GM12892 (cell line): ENCODE data around the gene GDPGP1.

Experiments used
- POLR2A ChIP-seq: IDR thresholded peaks from 2 replicates; pipeline ENCODE4 v1.6.1; 2011; ENCODE audit warnings: low read depth, low read length, control low read depth
- TAF1 ChIP-seq: IDR thresholded peaks from 2 replicates; pipeline ENCODE4 v1.6.1; 2011; ENCODE audit warnings: low read depth, mild to moderate bottlenecking, control low read depth, low read length, borderline replicate concordance

DNA sequence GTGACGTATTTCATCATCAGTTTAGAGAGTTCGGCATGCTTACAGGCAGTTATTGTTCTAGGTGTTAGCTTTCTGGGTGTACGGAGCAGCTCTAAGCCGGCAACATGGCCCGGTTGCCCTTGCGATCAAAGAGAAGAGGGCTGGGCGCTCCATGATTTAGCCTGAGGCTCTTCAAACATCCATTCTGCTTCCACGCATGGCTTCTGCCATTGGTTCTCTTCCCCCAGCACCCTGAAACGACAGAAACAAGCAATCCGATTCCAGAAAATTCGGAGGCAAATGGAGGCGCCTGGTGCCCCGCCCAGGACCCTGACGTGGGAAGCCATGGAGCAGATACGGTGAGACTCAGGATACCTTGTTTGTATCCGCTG lies 32.0 kb downstream of the GDPGP1 start:
- TF ChIP-seq POLR2A (no peak), TAF1 (no peak)
